Ramos (cell line): ENCODE measurements around the gene STK35.

ENCODE experiments used
- in situ Hi-C: fragments of 300-500 bp; cut with MboI; formaldehyde crosslinking; loops from one replicate; pipeline ENCODE4 v1.14.3; 2022; ENCODE audit warnings: low sequenced_read_pairs; ENCODE audit not compliant: unreplicated experiment

The STK35 gene

GRCh38 chr20:2131366-2131765 is 29.7 kb downstream of the STK35 start:
- in situ Hi-C loops = no loop called here

GRCh38 chr20:2132461-2132901 is 30.9 kb downstream of the STK35 start:
- in situ Hi-C loops = no loop called here

GRCh38 chr20:2133318-2134183 is 31.9 kb downstream of the STK35 start:
- in situ Hi-C loops = no loop called here

- in situ Hi-C loops = no loop called here
Observed at GRCh38 chr20:2135013-2135412, 33.4 kb downstream of the STK35 start.

GRCh38 chr20:2136275-2136674 is 34.6 kb downstream of the STK35 start:
- in situ Hi-C loops = no loop called here

- in situ Hi-C loops = no loop called here
Observed at GRCh38 chr20:2137552-2138201, 36.0 kb downstream of the STK35 start.

- in situ Hi-C loops = no loop called here
Observed at GRCh38 chr20:2138396-2138795, 36.8 kb downstream of the STK35 start.

- in situ Hi-C loops = no loop called here
Observed at GRCh38 chr20:2139250-2139649, 37.6 kb downstream of the STK35 start.

- in situ Hi-C loops = no loop called here
Observed at GRCh38 chr20:2139736-2140135, 38.1 kb downstream of the STK35 start.

GRCh38 chr20:2140561-2140960 is 38.9 kb downstream of the STK35 start:
- in situ Hi-C loops = no loop called here

GRCh38 chr20:2141600-2142575 is 40.3 kb downstream of the STK35 start:
- in situ Hi-C loops = no loop called here

- in situ Hi-C loops = no loop called here
Observed at GRCh38 chr20:2142649-2143048, 41.0 kb downstream of the STK35 start.

GRCh38 chr20:2143594-2143993 is 42.0 kb downstream of the STK35 start:
- in situ Hi-C loops = no loop called here

- in situ Hi-C loops = no loop called here
Observed at GRCh38 chr20:2144850-2145249, 43.2 kb downstream of the STK35 start.

GRCh38 chr20:2145376-2145775 is 43.7 kb downstream of the STK35 start:
- in situ Hi-C loops = no loop called here

GRCh38 chr20:2146080-2146867 is 44.6 kb downstream of the STK35 start:
- in situ Hi-C loops = no loop called here

- in situ Hi-C loops = no loop called here
Observed at GRCh38 chr20:2149507-2149906, 47.9 kb downstream of the STK35 start.

- in situ Hi-C loops = no loop called here
Observed at GRCh38 chr20:2150660-2151059, 49.0 kb downstream of the STK35 start.

GRCh38 chr20:2151858-2152281 is 50.2 kb downstream of the STK35 start:
- in situ Hi-C loops = no loop called here

GRCh38 chr20:2152317-2152716 is 50.7 kb downstream of the STK35 start:
- in situ Hi-C loops = no loop called here
